ENCODE results near the gene LGR6.

DNA sequence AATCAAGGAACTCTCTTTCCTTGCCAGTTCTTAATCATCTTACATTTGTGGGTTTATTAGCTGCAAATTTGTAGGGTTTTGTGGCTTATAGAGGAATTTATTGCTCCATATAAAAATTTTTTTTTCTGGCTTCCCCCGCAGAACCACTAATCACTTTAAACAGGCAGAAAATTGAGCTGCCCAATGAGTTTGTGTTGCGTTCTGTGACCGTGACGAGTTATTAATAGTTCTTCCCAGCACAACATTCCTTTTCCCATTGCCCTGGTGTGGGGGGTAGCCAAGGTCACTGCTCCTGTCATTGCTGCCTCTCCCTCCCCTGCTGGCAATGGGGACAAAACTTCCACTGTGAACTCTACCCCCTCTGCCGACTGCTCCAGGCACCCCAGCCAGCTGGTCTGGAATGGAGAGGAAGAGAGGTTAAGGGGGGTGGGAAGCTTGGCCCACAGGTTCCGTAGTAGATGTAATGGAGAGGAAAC is 93.1 kb downstream of the LGR6 start:
- TF ChIP-seq, protein P1, sequence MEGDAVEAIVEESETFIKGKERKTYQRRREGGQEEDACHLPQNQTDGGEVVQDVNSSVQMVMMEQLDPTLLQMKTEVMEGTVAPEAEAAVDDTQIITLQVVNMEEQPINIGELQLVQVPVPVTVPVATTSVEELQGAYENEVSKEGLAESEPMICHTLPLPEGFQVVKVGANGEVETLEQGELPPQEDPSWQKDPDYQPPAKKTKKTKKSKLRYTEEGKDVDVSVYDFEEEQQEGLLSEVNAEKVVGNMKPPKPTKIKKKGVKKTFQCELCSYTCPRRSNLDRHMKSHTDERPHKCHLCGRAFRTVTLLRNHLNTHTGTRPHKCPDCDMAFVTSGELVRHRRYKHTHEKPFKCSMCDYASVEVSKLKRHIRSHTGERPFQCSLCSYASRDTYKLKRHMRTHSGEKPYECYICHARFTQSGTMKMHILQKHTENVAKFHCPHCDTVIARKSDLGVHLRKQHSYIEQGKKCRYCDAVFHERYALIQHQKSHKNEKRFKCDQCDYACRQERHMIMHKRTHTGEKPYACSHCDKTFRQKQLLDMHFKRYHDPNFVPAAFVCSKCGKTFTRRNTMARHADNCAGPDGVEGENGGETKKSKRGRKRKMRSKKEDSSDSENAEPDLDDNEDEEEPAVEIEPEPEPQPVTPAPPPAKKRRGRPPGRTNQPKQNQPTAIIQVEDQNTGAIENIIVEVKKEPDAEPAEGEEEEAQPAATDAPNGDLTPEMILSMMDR (IDR thresholded peaks at IDR 0.05): no peak
- TF ChIP-seq POLR2AphosphoS5 (IDR thresholded peaks at IDR 0.05): peak; percentile 8
- TF ChIP-seq POLR2A (IDR thresholded peaks at IDR 0.05): no peak

Data from gastroesophageal sphincter (tissue), 3 donors.